Measurements from ENCODE around the gene ASTN2.

GRCh38 chr9:116715751-116716150, 699.1 kb downstream of the ASTN2 start:
- no peak for TF ChIP-seq CTCF (IDR thresholded peaks at IDR 0.05; ENCODE audit: low read length)
- TF ChIP-seq EZH2 (optimal IDR thresholded peaks at IDR 0.05; ENCODE audit: low read depth, low read length): no peak
- no peak for TF ChIP-seq EZH2phosphoT487 (IDR thresholded peaks at IDR 0.05; ENCODE audit: low read length)

All from MM.1S (cell line).